ENCODE results near the gene ACE.
A peak's percentile ranks its signal among the peaks of the same experiment; 100 is the strongest.

ACE gene
- long read RNA-seq, donor 1, result 0 reads
- long read RNA-seq, donor 2, partial matches to known transcripts, result 5 of 6 reads
- long read RNA-seq, donor 2, other reads (novel, unspliced or antisense), result 0 of 6 reads
- long read RNA-seq, donor 3, result 0 reads
- long read RNA-seq, donor 4, partial matches to known transcripts, result 5 of 6 reads
- long read RNA-seq, donor 4, other reads (novel, unspliced or antisense), result 0 of 6 reads
- long read RNA-seq, donor 5, full-length matches to known transcripts, result 1 of 1 reads
- long read RNA-seq, donor 5, partial matches to known transcripts, result 0 of 1 reads
- long read RNA-seq, donor 5, other reads (novel, unspliced or antisense), result 0 of 1 reads
- long read RNA-seq, donor 6, full-length matches to known transcripts, result 2 of 2 reads
- long read RNA-seq, donor 6, partial matches to known transcripts, result 0 of 2 reads
- long read RNA-seq, donor 6, other reads (novel, unspliced or antisense), result 0 of 2 reads
- long read RNA-seq, donor 7, result 0 reads
- long read RNA-seq, donor 8, result 0 reads

DNA sequence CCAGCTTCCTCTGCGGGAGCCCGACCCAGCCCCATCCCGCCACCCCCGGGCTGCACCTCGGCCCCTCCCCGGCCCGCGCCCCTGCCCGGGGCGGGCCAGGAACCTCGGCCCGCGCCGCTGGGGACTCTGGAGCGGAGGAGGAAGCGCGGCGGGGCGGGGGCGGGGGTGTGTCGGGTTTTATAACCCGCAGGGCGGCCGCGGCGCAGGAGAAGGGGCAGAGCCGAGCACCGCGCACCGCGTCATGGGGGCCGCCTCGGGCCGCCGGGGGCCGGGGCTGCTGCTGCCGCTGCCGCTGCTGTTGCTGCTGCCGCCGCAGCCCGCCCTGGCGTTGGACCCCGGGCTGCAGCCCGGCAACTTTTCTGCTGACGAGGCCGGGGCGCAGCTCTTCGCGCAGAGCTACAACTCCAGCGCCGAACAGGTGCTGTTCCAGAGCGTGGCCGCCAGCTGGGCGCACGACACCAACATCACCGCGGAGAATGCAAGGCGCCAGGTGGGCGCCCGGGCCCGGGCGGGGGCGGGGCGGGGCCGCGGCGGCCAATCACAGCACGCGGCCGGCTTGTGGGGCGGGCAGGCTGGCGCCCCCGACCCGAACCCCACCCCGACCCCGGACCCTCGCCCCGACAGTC lies at the start of gene ACE:
ACE (plus strand) TSS at position 208 of the 626 bp plus-strand sequence; CDS start at position 242, 34 bp downstream.
- peak; percentile 73 for DNase-seq

DNA sequence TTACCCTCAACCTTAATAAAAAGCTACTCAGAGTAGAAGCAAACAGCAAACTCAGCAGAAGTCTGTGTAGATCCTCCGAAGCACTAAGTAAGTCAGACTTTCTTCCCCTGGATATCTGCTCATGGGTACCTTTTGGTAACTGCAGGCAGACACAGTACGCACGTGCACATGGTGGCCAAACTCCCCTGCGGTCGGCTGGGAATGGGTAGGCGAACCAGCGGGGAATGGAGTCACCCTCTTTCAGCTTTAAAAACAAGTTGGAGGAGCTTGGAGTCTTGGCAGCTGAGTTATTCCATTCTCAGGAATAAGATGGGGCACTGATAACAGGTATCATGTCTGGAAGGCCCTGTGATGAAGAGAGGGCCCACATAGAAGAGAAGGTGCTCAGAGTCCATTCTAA lies 47.1 kb upstream of the ACE start:
- DNase-seq, result no peak

DNA sequence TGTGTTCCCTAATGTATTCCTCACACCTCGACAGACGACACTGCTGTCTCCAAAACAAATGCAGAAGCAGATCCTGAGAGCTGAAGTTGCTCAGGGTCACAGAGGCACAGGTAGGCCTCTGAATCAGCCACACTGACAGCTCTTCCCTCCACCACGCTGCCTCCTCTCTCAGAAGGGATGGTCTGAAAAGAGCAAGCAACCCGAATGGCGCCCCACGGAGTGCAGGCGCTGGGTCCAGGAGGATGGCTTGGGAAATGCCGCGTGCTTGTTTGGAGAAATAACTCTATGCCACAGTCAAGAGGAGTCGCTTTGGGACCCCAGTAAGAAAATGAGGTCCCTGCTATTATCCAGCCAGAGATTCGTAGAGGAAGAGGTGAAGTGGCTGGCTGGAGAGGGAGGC lies 46.6 kb upstream of the ACE start:
- no peak for DNase-seq

DNA sequence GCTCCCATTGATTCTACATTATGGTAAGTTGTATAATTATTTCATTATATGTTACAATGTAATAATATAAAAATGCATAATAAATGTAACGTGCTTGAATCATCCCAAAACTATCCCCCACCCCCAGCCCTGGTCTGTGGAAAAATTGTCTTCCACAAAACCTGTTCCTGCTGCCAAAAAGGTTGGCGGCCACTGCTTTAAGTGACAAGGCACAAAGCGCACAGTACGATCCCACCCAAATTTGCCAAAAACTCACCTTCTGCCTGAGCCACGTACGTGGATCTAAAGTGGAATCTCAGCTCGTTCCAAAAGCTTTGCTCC lies 45.3 kb upstream of the ACE start:
- DNase-seq, result no peak

DNA sequence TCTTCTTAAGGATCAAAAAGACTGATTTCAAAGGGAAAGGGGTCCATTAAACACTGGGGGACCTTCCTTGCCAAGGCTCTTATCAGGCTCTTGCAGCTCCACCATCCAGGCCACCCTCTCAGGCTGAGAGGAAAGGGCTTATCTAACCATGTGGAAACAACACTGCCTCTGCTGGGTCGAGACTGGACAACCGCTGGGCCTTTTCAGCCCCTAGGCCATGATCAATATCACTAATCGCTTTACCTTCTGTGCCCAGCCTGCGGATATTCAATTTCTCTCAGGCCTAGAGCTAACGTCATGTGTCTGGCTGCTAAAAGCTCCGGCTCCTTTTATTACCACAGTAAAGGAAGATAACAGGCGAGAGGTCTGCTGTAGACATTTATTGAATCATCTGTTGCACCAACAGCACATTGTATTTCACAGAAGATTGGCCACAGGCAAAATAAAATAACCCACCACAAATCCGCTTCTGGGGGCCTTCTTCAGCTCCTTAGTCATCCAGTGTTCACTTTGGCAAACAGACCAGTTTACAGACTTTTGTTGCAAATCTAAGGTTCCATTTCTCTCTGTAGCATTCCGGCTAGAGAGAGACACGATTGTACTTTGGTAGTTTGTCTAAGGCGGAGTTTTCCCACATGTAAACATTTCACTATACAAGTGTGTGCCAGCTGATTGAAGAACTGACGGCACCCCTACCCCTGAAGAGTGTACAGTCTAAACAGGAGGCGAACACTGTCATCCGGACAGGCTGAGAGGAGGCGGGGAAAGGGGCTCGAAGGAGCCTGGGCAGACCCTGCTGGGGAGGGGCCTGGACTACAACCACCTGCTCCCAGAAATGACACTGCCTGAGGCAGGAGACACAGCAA lies 44.7 kb upstream of the ACE start:
- no peak for DNase-seq

DNA sequence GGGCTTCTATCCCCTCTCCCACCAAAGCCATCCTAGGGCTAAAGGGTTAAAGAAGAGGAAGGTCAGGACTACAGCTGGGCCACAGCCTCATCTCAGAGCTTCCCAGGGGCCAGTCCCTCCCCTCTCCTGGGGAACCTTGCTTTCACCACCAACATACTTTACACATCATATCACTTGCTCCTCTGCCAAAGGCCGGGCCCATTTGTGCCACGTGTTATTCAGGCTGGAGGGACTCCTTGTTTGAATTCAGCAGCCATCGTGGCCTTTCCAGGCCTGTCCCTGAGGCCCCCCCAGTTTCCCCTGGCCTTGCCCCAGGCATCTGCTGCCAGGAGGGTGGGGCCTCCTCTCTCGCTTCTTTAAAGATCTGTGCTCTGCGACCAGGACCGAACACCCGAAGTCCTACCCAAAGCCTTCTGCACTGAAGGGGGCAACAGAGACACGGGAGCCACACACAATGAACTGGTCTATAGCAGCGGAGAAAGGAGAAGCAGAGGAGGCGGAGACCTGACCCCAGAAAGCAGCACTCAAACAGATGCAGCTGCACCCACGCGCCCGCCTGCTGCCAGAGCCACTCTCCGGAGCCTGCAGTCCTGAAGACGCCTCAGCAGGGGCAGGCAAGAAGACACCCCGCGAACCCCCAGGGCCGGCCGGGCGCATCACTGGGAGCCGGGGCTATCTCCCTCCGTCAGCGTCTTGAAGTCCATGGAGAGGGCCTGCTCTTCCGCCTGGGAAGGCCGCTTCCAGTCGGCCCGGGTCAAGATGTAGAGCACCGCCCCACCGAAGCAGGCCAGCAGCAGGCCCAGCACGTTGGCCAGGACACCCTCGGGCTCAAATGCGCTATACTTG lies 42.9 kb upstream of the ACE start:
- no peak for DNase-seq

DNA sequence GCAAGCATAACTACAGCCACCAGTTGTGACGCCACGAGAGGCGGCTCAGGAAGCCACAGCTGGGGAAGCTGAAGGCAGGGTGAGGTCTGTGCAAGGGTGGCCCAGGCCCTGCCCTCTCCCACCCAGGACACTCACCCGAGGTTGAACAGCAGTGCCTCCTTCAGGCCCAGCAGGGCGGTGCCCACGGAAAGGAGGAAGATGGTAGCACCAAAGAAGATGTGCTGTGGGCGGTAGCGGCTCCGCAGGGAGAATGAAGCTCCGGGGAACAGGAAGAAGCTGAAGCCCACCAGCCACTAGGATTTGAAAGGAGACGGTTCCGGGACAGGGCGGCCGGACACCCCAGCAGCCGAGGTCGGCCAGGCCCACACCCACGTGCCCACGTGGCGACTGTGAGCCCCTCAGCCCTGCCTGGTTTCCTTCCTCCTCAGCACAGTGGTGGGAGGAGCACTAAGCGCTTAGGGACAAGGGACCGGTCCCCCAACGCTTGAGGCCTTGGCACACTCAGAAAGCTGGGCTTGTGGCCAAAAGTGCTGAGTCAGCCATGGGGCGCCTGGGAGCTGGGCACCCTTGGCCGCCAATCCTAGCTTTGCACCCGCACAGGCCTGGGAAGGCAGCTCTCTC lies 41.8 kb upstream of the ACE start:
- DNase-seq, result no peak

DNA sequence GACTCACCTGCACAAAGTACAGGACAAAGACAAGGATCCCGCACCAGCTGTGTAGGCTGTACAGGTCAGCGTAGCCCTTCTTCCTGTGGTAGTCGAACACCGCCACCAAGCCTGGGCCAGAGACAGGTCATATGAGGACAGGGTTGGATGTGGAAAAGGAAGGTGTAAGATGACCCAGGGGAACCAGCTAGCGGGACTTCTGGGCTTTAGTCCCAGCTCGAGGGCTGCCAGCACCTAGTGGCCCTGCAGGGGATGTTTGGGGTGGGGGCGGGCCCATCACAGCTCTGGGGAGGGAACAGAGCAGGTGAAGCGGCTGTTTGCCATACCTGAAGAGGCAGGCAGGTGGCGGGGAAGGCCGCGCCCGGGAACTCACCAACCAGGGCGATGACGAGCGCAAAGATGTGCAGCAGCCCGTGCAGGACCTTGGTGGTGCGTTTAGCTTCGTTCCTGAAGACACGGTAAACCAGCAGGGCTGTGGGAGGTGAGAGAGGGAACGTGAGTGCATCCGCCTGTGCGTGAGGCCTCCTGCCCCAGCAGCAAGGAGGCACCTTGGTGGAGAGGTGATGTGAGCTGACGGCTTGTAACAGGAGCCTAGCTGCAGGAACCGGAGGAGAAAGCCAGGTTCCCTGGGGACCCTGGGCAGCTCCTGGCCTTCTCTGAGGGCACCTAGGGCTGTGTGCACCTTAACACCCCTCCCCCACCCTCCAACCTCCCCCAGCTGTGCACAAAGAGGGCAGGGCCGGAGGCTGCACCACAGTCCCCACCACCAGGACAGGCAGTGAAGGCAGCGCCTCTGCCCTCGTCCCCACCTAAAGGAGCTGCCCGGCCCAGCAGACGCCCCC lies 41.0 kb upstream of the ACE start:
- DNase-seq, result no peak

DNA sequence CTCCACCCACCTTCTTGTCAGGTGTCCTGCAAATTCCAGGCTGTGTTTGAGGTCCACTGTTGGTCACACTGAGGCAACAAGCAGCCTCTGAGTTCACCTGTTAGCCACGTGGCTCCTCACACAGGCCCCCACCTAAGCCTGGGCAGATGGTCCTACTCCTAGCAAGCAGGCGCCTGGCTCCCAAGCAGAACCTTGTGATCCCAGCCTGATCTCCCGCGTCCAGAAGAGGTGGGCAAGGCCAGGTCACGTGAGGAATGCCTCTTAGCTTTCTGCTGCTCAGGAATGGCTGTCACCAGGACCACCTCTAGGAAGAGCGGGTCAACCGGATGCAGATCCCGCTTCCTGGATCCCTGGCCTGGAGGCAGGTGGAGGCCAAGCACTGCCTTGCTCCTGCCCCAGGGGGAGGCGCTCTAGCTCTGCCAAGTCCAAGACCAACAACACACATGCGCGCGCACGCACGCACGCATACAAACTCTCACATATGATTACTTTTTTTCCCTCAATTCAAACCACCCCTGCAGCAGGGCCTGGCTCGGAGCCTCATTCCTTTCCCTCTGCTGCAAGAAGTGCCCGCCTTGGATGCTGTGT lies 40.2 kb upstream of the ACE start:
- no peak for DNase-seq

DNA sequence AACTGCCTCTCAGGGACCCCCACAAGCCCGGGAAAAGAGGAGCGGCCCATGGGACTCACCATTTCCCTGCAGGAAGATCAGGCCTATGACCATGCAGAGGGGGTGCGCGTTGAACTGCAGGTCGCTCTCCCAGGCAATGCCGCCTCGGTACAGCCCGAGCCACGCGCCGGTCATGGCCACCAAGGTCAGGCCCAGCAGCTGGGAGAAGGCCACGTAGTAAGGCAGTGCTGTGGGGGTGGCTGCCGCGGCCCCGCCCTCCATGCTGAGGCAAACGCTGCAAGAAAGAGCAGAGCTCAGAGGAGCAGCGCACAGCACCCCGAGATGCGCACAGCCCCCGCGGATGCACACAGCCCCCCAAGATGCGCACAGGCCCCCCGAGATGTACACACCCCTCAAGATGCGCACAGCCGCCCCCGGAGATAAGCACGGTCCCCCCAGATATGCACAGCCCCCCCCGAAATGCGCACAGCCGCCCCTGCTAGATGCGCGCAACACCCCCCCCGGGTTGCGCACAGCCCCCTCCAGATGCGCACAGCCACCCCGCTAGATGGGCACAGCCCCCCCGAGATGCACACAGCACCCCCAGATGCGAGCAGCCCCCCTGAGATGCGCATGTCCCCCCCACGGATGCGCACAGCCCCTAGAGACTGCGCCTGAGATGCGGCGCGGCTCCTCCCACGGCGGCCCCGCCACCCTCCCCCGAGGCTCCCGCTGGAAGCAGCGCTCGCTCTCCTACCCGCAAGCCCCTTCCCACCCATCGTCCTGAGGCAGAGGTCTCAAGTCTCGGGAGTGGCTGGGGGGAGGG lies 39.4 kb upstream of the ACE start:
- DNase-seq, result no peak

DNA sequence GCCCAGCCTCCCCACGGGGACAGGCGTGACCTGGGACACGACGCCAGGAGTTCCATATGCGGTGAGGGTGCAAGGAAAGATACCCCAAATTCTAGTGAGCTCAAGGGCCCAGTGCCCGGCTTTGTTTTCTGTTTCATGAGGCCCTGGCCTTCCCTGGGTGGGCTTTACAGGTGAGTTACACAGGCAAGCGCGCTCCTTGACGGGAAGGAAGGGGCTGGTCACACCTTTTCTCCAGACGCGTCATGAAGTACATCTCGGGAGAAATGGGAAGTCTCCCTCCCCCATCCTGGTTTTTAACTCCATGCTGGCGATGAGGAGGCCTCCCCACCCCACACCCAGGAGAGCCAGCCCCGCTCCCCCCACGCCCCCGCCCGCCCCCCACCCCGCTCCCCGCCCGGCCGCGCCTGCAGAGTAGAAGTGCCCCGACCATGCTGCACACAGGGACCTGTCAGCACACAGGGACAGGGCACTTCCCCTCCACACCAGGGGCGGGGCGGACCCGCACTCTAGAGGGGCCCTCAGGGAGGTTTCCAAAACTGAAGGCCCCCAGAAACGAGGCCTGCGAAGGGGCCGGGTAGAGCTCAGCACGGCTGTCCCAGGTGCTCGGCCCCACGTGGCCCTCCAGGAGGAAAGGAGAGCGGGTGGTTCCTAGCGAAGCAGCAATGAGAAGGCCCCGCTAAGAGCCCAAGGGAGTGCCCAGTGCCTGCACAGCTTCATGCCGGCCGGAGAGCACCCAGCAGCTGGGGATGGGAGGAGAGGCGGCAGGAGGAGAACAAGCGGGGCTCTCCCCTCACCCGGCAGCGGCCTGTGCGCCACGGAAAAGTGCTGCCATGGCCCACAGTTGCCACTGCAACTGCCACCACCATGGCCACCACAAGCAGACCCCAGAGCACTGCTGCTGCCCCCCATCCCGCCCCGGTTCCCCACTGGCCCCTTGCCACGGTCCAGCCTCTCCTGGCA lies 38.5 kb upstream of the ACE start:
- no peak for DNase-seq

DNA sequence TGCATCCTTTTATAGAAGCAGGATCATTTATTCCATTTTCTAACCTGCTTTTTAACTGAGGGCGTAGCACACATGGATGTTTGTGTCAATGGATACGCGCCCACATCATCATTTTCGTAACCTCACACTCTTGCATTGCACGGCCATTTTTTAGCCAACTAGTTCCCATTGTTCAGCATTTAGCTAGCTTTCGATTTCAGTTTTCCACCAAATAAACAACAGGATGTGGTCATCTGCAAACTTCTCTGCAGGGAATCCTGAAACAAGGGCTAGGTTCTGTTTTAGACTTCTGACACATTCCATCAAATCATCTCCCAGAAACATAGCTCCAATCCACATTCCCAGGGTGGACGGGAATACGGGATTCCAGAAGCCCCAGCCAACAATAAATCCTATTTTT lies 37.2 kb upstream of the ACE start:
- no peak for DNase-seq

DNA sequence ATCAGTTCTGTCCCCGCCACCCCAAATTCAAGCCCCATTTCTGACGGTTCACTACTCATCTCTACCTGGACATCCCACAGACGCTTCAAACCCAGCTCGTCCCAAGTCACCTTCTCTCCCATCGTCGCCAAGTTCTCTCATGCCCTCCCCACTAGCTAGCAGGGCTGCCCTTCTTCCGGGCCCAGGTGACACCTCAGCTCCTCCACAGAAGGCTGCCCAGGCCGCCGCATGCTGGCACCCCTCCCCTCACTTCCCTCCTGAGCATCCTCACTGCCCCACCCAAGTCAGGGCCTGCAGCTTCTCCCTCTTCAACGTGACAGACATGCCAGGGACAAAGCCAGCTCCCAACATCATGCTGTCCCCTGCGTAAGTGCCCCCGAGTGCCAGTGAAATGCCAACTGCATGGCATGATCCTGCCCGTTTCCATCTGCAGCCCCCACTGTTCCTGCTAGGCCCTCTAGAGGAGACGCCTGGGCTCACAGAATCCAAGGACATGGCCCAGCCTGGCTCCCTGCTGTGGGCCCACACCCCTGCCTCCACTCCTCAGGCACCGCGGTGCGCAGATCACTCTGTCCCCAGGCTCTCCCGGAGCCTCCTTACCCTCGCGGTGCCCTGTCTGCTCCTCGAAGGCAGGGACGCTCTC lies 36.6 kb upstream of the ACE start:
- no peak for DNase-seq

DNA sequence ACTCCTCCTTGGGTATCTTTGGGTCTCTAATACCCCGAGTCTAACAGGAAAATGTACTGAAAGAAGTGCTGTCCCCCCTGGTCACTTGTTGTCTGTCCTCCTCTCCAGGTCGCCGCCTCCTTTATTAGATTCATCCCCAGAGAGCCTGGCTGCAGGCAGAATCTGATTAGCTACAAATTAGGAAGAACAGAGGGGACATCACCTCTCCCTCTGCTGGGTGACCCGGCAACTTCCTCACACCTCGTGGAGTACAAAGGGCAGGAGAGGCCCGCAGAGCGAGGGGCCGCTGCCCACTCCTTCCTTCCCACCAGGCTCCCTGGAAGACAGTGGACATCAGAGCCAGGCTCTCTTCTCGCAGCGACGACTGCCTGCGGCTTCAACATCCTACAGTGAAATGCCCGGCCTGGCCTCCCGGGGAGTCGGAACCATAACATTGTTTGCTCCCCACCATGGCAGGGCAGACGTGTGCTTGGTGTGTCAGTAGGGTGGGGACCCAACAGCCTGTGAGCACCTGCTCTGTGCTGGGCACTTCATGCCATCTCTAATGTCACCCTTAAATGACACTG lies 36.0 kb upstream of the ACE start:
- no peak for DNase-seq

DNA sequence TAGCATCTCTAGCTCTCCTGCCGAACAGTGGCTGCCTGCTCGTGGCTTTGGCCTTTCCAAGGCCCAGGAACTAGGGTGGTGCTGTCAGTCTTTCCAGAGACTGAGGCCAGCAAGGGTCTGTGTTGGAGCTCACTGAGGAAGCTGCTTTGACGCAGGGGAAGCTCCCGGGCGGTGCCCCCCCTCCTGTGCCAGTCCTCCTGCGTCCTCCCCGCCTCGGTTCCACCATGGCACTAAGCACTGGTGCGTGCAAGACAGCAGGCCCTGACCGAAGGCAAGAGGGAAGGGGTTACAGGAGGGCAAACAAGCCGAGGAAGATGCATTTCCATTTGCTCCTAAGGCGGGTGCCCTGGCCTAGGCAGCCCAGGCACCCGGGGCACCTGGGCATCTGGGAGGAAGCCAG lies 35.2 kb upstream of the ACE start:
- DNase-seq, result no peak

DNA sequence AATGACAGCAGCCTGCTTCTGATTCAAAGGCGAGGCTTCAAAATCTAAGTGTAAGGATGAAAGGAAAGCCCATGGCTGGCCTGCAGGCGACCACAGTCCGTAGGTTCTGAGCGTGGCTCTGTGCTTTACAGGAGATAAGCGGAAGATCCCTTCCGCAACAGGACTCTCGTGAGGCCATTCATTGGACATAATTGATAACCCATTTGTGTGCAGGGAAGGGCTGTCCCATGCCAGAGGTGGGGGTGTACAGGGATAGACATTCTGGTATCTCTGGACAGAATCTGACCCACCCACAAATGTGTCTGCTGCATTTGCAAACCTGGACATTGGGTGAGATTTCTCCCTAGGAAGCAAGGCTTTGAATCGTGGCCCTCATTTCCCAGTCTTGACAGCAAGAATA lies 34.8 kb upstream of the ACE start:
- no peak for DNase-seq

DNA sequence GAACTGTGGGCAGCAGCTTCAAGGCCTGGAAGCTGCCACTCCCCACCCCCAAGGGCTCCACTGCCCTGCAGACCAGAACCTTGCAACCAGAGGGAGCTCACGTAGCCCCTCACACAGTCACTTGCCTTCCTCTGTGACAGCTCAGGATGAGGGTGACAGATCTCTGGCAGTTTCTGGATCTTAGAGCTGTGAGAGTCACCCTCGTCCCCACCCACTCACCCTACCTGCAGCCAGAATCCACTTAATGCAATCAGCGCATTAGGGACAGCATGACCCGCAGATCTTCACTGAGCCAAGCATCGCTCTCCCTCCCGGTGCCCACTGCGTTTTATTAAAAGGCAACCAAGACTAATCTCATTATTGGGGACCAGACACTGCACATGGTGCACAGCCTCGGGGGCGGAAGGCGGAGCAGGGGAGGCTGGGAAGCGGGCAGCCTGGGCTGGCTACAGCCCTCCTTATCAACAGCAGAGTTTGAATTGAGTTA lies 34.3 kb upstream of the ACE start:
- DNase-seq, result no peak
